ENCODE results near the gene ALMS1. TPM values are rescaled to one million over a fixed set of nuclear protein-coding genes. Genes with fewer than 3 reads are reported as not detected.
"Not testable (repeated sequence)": the region's sequence is repeated elsewhere in the genome, so short reads cannot be mapped to it uniquely, and the experiment has no call there.

The ALMS1 gene
- total RNA-seq, 1 experiment from 2014 or later, result 27.6 TPM

- no peaks in the 10 kb centered on the region for H3F3A ChIP-seq (ENCODE audit: low read length, unreplicated experiment)
- intact Hi-C loops (cut with micrococcal nuclease), result no loop called here
- DNase-seq (no peak), ATAC-seq (no peak)
- no peak overlapping the region for H3K4me3 ChIP-seq (ENCODE audit: low read length)
- H3K9me3 ChIP-seq (ENCODE audit: low read length), result no peaks in the 10 kb centered on the region
- no peaks in the 10 kb centered on the region for H4K20me1 ChIP-seq (ENCODE audit: low read length)
- TF ChIP-seq EZH2 (IDR thresholded peaks at IDR 0.05; ENCODE audit: low read length, unreplicated experiment) (no peak), CTCF (conservative IDR thresholded peaks at IDR 0.05; ENCODE audit: low read depth, low read length) (no peak), EZH2phosphoT487 (IDR thresholded peaks at IDR 0.05; ENCODE audit: borderline replicate concordance, low read length) (no peak)
- ChIA-PET CTCF (no interaction called here), POLR2A (ENCODE audit: unreplicated experiment) (no interaction called here)
- no peak overlapping the region for H3K9ac ChIP-seq (ENCODE audit: low read length)
- no peak overlapping the region for H2AFZ ChIP-seq (ENCODE audit: low read length)
- H3K27me3 ChIP-seq (ENCODE audit: low read length), result peaks cover 66% of the 10 kb centered on the region
- H3K4me2 ChIP-seq (ENCODE audit: low read length), result no peak overlapping the region
- no peaks in the 10 kb centered on the region for H3K79me2 ChIP-seq (ENCODE audit: low read length)
- H3K27ac ChIP-seq (ENCODE audit: low read length), result no peak overlapping the region
- no peaks in the 10 kb centered on the region for H3K9me2 ChIP-seq (replicated peaks; ENCODE audit: low read length)
- no peaks in the 10 kb centered on the region for H3K4me1 ChIP-seq (ENCODE audit: insufficient read depth, low read length)
- H3K36me3 ChIP-seq (ENCODE audit: low read depth, low read length), result no peaks in the 10 kb centered on the region
- no TSS peak for BruUV-seq (replicated peaks)
Observed at GRCh38 chr2:73339201-73339600, 46.4 kb upstream of the ALMS1 start.

GRCh38 chr2:73341039-73341438 lies 44.6 kb upstream of the ALMS1 start:
- Histone ChIP-seq H3K27me3 (ENCODE audit: low read length) (peaks cover 82% of the 10 kb centered on the region), H3K4me3 (ENCODE audit: low read length) (no peak overlapping the region), H3K9me3 (ENCODE audit: low read length) (no peaks in the 10 kb centered on the region), H3K79me2 (ENCODE audit: low read length) (no peaks in the 10 kb centered on the region), H2AFZ (ENCODE audit: low read length) (no peak overlapping the region), H3K4me1 (ENCODE audit: insufficient read depth, low read length) (no peaks in the 10 kb centered on the region), H3K4me2 (ENCODE audit: low read length) (no peak overlapping the region), H3F3A (ENCODE audit: low read length, unreplicated experiment) (no peaks in the 10 kb centered on the region), H3K9me2 (replicated peaks; ENCODE audit: low read length) (no peaks in the 10 kb centered on the region), H3K36me3 (ENCODE audit: low read depth, low read length) (no peaks in the 10 kb centered on the region), H3K27ac (ENCODE audit: low read length) (no peak overlapping the region), H3K9ac (ENCODE audit: low read length) (no peak overlapping the region), H4K20me1 (ENCODE audit: low read length) (no peaks in the 10 kb centered on the region)
- ChIA-PET CTCF (no interaction called here), POLR2A (ENCODE audit: unreplicated experiment) (no interaction called here)
- intact Hi-C loops (cut with micrococcal nuclease), result no loop called here
- ATAC-seq, result no peak
- TF ChIP-seq EZH2 (IDR thresholded peaks at IDR 0.05; ENCODE audit: low read length, unreplicated experiment) (no peak), CTCF (conservative IDR thresholded peaks at IDR 0.05; ENCODE audit: low read depth, low read length) (no peak), EZH2phosphoT487 (IDR thresholded peaks at IDR 0.05; ENCODE audit: borderline replicate concordance, low read length) (no peak)
- no TSS peak for BruUV-seq (replicated peaks)
- DNase-seq, result no peak

- TF ChIP-seq EZH2phosphoT487 (IDR thresholded peaks at IDR 0.05; ENCODE audit: borderline replicate concordance, low read length), result no peak
- TF ChIP-seq CTCF (conservative IDR thresholded peaks at IDR 0.05; ENCODE audit: low read depth, low read length), result no peak
- no peak for TF ChIP-seq EZH2 (IDR thresholded peaks at IDR 0.05; ENCODE audit: low read length, unreplicated experiment)
- Histone ChIP-seq H3F3A (ENCODE audit: low read length, unreplicated experiment) (no peaks in the 10 kb centered on the region), H4K20me1 (ENCODE audit: low read length) (no peaks in the 10 kb centered on the region), H3K27me3 (ENCODE audit: low read length) (peaks cover 78% of the 10 kb centered on the region), H3K79me2 (ENCODE audit: low read length) (no peaks in the 10 kb centered on the region), H3K4me1 (ENCODE audit: insufficient read depth, low read length) (no peaks in the 10 kb centered on the region), H3K9ac (ENCODE audit: low read length) (no peak overlapping the region), H3K27ac (ENCODE audit: low read length) (no peak overlapping the region), H3K9me3 (ENCODE audit: low read length) (no peaks in the 10 kb centered on the region), H3K9me2 (replicated peaks; ENCODE audit: low read length) (no peaks in the 10 kb centered on the region), H3K36me3 (ENCODE audit: low read depth, low read length) (no peaks in the 10 kb centered on the region), H3K4me2 (ENCODE audit: low read length) (no peak overlapping the region), H3K4me3 (ENCODE audit: low read length) (no peak overlapping the region), H2AFZ (ENCODE audit: low read length) (no peak overlapping the region)
- CTCF ChIA-PET, result no interaction called here
- ATAC-seq (no peak), DNase-seq (no peak)
- no TSS peak for BruUV-seq (replicated peaks)
- intact Hi-C loops (cut with micrococcal nuclease), result no loop called here
- POLR2A ChIA-PET (ENCODE audit: unreplicated experiment), result no interaction called here
Observed at GRCh38 chr2:73343992-73344391, 41.6 kb upstream of the ALMS1 start.

- not testable (repeated sequence) for DNase-seq; H3K9me3 ChIP-seq (ENCODE audit: low read length)
Observed at GRCh38 chr2:73344747-73345146, 40.9 kb upstream of the ALMS1 start.

More at GRCh38 chr2:73344747-73345146, 40.9 kb upstream of the ALMS1 start:
- H2AFZ ChIP-seq (ENCODE audit: low read length); H3K9me2 ChIP-seq (replicated peaks; ENCODE audit: low read length); BruUV-seq (replicated peaks); H3K9ac ChIP-seq (ENCODE audit: low read length); H3K27ac ChIP-seq (ENCODE audit: low read length); H4K20me1 ChIP-seq (ENCODE audit: low read length); H3K36me3 ChIP-seq (ENCODE audit: low read depth, low read length); POLR2A ChIA-PET (ENCODE audit: unreplicated experiment); H3K4me3 ChIP-seq (ENCODE audit: low read length); H3K79me2 ChIP-seq (ENCODE audit: low read length); CTCF ChIA-PET; H3K4me2 ChIP-seq (ENCODE audit: low read length); H3K4me1 ChIP-seq (ENCODE audit: insufficient read depth, low read length); intact Hi-C loops (cut with micrococcal nuclease); H3F3A ChIP-seq (ENCODE audit: low read length, unreplicated experiment); ATAC-seq: not testable (repeated sequence)
- peaks cover 75% of the 10 kb centered on the region for H3K27me3 ChIP-seq (ENCODE audit: low read length)

All from PC-3 (cell line).